GM12891 (cell line): ENCODE data around the gene FEZ2. TPM values are rescaled to one million over a fixed set of nuclear protein-coding genes. Genes with fewer than 3 reads are reported as not detected.
A peak's percentile ranks its signal among the peaks of the same experiment; 100 is the strongest.

Experiments used
- DNase-seq: peaks from one replicate; pipeline ENCODE4 v3.0.0; 2011; ENCODE audit warnings: low spot score; ENCODE audit not compliant: insufficient read length
- FAIRE-seq: peaks from 2 replicates; lab custom pipeline; 2011; peaks lifted over from hg19 to GRCh38; lab: Jason Lieb, UNC
- PAX5 ChIP-seq: IDR thresholded peaks from 2 replicates; pipeline ENCODE4 v1.6.1; 2011; ENCODE audit warnings: low read length, moderate library complexity, mild to moderate bottlenecking; ENCODE audit not compliant: insufficient read depth, severe bottlenecking
- POLR2A ChIP-seq: IDR thresholded peaks from 2 replicates; pipeline ENCODE4 v1.6.1; 2011; ENCODE audit warnings: low read depth, low read length, control low read depth
- POLR2AphosphoS5 ChIP-seq: IDR thresholded peaks from 2 replicates; pipeline ENCODE4 v1.6.1; 2011; ENCODE audit warnings: low read depth, low read length, control low read depth
- POU2F2 ChIP-seq: IDR thresholded peaks from 2 replicates; pipeline ENCODE4 v1.6.1; 2011; ENCODE audit warnings: low read depth, mild to moderate bottlenecking, control low read depth, low read length, moderate library complexity
- SPI1 ChIP-seq: IDR thresholded peaks from 2 replicates; pipeline ENCODE4 v1.6.1; 2011; ENCODE audit warnings: low read depth, low read length, control low read depth
- TAF1 ChIP-seq: IDR thresholded peaks from 2 replicates; pipeline ENCODE4 v1.6.1; 2011; ENCODE audit warnings: low read depth, low read length, control low read depth
- polyA plus RNA-seq: library from polyadenylated mRNA; unstranded; fragments of >200 nt; gene quantifications from one replicate; pipeline ENCODE4 v1.2.1, GENCODE V29; 2012; ENCODE audit warnings: low read depth, missing spikeins, inconsistent platforms; ENCODE audit not compliant: missing spikeins

The FEZ2 gene, protein sequence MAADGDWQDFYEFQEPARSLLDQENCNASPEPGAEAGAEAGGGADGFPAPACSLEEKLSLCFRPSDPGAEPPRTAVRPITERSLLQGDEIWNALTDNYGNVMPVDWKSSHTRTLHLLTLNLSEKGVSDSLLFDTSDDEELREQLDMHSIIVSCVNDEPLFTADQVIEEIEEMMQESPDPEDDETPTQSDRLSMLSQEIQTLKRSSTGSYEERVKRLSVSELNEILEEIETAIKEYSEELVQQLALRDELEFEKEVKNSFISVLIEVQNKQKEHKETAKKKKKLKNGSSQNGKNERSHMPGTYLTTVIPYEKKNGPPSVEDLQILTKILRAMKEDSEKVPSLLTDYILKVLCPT
- polyA plus RNA-seq: 5.0 TPM

GRCh38 chr2:36597532-36598377 is at the start of gene FEZ2:
Gene FEZ2, minus strand, starts transcription at chr2:36598168. Its CDS starts 26 bp downstream, at chr2:36598142.
- DNase-seq (peak; percentile 84), FAIRE-seq (peak; percentile 84)
- no peak for TF ChIP-seq PAX5
- no peak for TF ChIP-seq SPI1
- TF ChIP-seq POU2F2: 0 out of 2 replicates have a peak, but pooled peaks have one; percentile 46
- peak; percentile 60 for TF ChIP-seq POLR2A
- TF ChIP-seq POLR2AphosphoS5: peak; percentile 60; the same call in 1 of the 2 replicates
- TF ChIP-seq TAF1: peak; percentile 13; the same call in 1 of the 2 replicates

DNA sequence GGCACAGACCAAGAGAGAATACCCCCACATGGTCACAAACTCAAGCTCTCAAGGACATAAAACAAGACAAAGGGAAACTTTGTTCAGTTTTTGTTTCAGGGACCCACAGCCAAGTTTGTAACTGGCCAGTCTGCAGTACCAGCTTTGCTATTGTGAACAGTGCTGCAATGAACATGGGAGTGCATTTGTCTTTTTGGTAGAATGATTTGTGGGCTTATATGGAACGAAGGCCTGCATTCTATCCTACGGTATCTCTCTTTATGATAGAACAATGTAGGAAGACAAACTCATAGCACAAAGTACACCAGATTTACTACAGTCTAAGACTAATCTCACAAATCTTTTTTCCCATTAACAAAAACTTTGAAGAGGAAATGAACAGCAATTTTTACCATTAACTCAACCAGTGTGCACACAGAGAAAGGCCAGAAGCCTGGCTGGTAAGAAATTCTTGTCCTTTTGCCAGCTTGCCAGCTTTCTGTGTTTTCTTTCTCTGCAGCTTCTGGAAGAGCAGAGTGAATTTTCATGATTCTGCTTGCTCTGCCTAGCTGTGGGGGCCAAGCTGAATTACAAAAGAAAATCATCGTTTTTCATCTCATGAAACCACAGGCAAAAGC is 37.1 kb upstream of the FEZ2 start:
- TF ChIP-seq TAF1 (no peak), SPI1 (no peak), POLR2A (no peak), POU2F2 (no peak), POLR2AphosphoS5 (no peak), PAX5 (no peak)
- FAIRE-seq: no peak
- no peak for DNase-seq

DNA sequence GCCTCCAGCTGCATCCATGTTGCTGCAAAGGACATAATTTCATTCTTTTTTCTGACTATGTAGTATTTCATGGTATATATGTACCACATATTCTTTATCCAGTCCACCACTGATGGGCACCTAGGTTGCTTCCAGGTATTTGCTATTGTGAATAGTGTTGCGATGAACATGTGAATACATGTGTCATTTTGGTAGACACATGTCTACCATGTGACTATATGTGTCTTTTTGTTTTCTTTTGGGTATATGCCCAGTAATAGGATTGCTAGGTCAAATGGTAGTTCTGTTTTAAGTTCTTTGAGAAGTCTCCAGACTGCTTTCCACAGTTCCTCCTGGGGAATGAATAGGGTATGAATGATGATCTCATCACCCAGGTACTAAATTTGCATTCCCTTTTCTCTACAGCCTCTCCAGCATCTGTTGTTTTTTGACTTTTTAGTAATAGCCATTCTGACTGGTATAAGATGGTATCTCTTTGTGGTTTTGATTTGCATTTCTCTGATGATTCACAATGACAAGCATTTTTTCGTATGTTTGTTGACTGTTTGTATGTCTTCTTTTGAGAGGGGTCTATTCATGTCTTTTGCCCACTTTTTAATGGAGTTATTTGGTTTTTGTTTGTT is 35.6 kb upstream of the FEZ2 start:
- FAIRE-seq (no peak), DNase-seq (no peak)
- TF ChIP-seq POLR2AphosphoS5 (no peak), POU2F2 (no peak), TAF1 (no peak), POLR2A (no peak), SPI1 (no peak), PAX5 (no peak)

GRCh38 chr2:36626756-36627155 is 28.8 kb upstream of the FEZ2 start:
- TF ChIP-seq PAX5 (no peak), POU2F2 (no peak), POLR2A (no peak), TAF1 (no peak), SPI1 (no peak), POLR2AphosphoS5 (no peak)
- FAIRE-seq: no peak
- no peak for DNase-seq

DNA sequence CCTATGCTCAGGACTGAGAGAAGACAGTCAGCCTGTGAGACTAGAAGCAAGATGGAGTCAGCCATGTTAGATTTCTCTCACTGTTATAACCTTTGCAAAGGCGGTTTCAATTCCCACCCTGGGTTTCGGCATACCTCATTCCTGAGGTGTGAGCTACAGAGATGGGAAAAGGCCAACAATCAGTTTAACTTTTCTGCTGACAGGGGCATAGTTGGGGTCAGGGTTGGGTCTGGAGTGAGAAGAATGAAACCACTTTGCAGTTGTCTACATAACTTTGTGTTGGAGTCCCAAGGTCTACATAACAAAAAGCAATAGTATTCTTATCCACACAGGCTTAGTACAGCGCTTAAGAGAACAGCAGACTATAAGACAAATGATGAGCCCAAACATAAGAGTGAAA is 28.1 kb upstream of the FEZ2 start:
- TF ChIP-seq SPI1: no peak
- no peak for TF ChIP-seq POU2F2
- TF ChIP-seq POLR2A: no peak
- TF ChIP-seq PAX5: no peak
- no peak for TF ChIP-seq POLR2AphosphoS5
- TF ChIP-seq TAF1: no peak
- DNase-seq: no peak
- FAIRE-seq: no peak

DNA sequence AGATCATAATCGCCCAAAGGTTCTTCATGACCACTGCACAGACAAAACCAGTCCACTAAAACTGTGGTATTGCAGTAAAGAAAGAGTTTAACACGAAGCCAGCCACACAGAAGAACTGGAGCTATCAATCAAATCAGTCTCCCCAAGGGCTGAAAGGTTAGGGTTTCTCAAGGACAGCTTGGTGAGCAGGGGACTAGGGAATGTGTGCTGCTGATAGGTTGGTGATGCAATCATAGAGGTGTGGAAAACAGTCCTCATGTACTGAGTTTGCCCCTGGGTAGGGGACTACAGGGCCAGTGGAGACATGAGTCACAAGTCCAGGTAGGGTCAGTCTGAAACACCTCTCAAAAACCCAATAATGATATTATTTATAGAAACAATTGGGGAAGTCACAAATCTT is 27.3 kb upstream of the FEZ2 start:
- FAIRE-seq: no peak
- TF ChIP-seq POLR2A (no peak), PAX5 (no peak), TAF1 (no peak), POU2F2 (no peak), SPI1 (no peak), POLR2AphosphoS5 (no peak)
- no peak for DNase-seq

DNA sequence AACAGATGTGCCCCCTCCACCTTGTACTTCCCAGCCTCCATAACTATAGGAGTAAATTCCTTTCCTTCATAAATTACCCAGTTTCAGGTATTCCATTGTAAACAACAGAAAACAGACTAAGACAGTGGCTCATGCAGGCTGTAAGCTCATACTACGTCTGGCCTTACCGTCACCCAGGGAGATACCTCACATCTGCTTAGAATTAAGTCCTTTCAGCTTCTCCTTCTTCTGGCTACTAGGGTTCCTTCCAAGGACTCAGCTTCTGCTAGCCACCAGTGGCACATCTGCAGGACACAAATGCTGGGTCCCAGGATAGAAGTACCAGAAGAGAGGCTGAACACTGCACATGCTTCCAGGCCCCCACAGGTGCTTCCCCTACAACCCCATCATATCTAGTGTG is 22.4 kb upstream of the FEZ2 start:
- DNase-seq (no peak), FAIRE-seq (no peak)
- TF ChIP-seq TAF1: no peak
- no peak for TF ChIP-seq POU2F2
- TF ChIP-seq PAX5: no peak
- TF ChIP-seq POLR2AphosphoS5: no peak
- no peak for TF ChIP-seq POLR2A
- no peak for TF ChIP-seq SPI1

DNA sequence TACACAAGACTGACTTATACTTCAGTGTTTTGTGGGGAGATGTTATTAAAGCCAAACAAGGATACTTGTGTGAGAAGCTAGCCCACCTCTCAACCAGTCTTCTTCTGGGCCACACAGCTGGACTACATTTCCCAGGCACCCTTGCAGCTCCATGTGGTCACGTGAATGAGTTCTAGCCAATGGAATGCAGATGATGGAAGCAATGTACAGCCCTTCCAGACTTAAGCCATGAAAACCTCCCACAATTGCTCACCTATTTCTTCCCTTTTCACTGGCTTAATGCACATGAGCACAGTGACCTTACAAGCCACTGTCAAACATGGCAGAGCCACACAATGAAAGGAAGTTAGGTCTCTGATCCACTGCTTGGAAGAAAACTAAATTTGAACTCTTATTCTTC is 20.4 kb upstream of the FEZ2 start:
- peak; percentile 85 for FAIRE-seq
- TF ChIP-seq POU2F2 (no peak), TAF1 (no peak), PAX5 (no peak), POLR2A (no peak), SPI1 (no peak), POLR2AphosphoS5 (no peak)
- no peak for DNase-seq

DNA sequence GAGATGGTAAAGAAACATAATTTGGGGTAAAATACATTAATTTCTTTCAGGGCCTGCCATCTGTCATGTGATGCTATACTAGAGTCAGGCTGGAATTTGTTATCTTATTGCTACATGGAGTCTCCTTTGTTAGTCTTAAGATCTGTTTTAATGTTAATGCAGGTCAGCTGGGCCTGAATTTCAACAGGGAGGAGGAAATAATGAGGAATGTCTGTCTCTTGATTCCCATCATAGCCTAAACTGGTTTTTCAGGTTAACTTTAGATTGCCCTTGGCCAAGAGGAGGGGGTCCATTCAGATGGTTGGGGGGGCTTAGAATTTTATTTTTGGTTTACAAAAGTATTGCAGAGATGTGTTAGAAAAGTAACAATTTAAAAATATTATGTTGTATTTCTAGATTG is 19.0 kb upstream of the FEZ2 start:
- DNase-seq (no peak), FAIRE-seq (no peak)
- TF ChIP-seq SPI1: no peak
- no peak for TF ChIP-seq POU2F2
- TF ChIP-seq PAX5: no peak
- TF ChIP-seq POLR2AphosphoS5: no peak
- TF ChIP-seq TAF1: no peak
- no peak for TF ChIP-seq POLR2A
